ENCODE data around the gene DEUP1.

DNA sequence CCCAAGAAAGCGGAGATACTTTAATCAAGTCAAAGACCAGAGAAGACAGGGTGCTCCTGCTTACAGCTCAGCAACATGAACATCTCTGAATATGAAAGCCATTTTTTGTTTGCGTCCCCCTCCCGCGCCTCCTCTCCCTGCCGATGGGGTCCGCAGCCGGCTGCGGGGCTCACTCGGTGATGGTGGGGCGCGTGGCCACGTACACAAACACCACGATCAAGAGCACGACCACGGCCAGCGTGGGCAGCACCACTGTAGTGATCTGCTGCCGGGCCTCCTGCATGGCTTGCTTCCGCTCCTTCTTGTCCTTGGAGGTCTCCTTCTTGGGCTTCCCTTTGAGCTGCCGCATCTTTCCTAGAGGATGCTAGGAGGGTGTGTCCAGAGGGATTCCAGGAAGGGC lies 148.3 kb downstream of the DEUP1 start:
- TF ChIP-seq E2F5 (CRISPR knock-in tag; IDR thresholded peaks at IDR 0.05), result no peak
- TF ChIP-seq NFE2L1 (CRISPR knock-in tag; IDR thresholded peaks at IDR 0.05), result no peak
- no peak for TF ChIP-seq SP1 (CRISPR knock-in tag; conservative IDR thresholded peaks at IDR 0.05)
- TF ChIP-seq ATF2 (CRISPR knock-in tag; IDR thresholded peaks at IDR 0.05; ENCODE audit: borderline replicate concordance, low read depth), result no peak
- no peak for TF ChIP-seq NR2C2 (CRISPR knock-in tag; IDR thresholded peaks at IDR 0.05)
- TF ChIP-seq ATF1 (CRISPR knock-in tag; IDR thresholded peaks at IDR 0.05), result no peak
- no peak for TF ChIP-seq ELF4 (CRISPR knock-in tag; IDR thresholded peaks at IDR 0.05; ENCODE audit: low read depth)
- TF ChIP-seq CTCF (IDR thresholded peaks at IDR 0.05), result no peak
- TF ChIP-seq SOX15 (CRISPR knock-in tag; IDR thresholded peaks at IDR 0.05), result no peak
- TF ChIP-seq, protein P1, sequence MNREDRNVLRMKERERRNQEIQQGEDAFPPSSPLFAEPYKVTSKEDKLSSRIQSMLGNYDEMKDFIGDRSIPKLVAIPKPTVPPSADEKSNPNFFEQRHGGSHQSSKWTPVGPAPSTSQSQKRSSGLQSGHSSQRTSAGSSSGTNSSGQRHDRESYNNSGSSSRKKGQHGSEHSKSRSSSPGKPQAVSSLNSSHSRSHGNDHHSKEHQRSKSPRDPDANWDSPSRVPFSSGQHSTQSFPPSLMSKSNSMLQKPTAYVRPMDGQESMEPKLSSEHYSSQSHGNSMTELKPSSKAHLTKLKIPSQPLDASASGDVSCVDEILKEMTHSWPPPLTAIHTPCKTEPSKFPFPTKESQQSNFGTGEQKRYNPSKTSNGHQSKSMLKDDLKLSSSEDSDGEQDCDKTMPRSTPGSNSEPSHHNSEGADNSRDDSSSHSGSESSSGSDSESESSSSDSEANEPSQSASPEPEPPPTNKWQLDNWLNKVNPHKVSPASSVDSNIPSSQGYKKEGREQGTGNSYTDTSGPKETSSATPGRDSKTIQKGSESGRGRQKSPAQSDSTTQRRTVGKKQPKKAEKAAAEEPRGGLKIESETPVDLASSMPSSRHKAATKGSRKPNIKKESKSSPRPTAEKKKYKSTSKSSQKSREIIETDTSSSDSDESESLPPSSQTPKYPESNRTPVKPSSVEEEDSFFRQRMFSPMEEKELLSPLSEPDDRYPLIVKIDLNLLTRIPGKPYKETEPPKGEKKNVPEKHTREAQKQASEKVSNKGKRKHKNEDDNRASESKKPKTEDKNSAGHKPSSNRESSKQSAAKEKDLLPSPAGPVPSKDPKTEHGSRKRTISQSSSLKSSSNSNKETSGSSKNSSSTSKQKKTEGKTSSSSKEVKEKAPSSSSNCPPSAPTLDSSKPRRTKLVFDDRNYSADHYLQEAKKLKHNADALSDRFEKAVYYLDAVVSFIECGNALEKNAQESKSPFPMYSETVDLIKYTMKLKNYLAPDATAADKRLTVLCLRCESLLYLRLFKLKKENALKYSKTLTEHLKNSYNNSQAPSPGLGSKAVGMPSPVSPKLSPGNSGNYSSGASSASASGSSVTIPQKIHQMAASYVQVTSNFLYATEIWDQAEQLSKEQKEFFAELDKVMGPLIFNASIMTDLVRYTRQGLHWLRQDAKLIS (CRISPR knock-in tag; IDR thresholded peaks at IDR 0.05; ENCODE audit: borderline replicate concordance), result no peak
- TF ChIP-seq FOXP1 (CRISPR knock-in tag; IDR thresholded peaks at IDR 0.05; ENCODE audit: borderline replicate concordance), result no peak
- no peak for TF ChIP-seq CBFB (CRISPR knock-in tag; IDR thresholded peaks at IDR 0.05; ENCODE audit: low read depth)
- TF ChIP-seq ZNF416 (CRISPR knock-in tag; IDR thresholded peaks at IDR 0.05), result no peak
- TF ChIP-seq, protein P2, sequence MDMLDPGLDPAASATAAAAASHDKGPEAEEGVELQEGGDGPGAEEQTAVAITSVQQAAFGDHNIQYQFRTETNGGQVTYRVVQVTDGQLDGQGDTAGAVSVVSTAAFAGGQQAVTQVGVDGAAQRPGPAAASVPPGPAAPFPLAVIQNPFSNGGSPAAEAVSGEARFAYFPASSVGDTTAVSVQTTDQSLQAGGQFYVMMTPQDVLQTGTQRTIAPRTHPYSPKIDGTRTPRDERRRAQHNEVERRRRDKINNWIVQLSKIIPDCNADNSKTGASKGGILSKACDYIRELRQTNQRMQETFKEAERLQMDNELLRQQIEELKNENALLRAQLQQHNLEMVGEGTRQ (CRISPR knock-in tag; IDR thresholded peaks at IDR 0.05), result no peak
